NCI-H2081 treated with DMSO at 0.1 percent for 48 hours (cell line): ENCODE measurements around the gene SDF2.
"Not testable (repeated sequence)": the region's sequence is repeated elsewhere in the genome, so short reads cannot be mapped to it uniquely, and the experiment has no call there.

Experiments
- DNase-seq: peaks from one replicate; lab custom pipeline; 2025; lab: John Stamatoyannopoulos, UW

The SDF2 gene

DNA sequence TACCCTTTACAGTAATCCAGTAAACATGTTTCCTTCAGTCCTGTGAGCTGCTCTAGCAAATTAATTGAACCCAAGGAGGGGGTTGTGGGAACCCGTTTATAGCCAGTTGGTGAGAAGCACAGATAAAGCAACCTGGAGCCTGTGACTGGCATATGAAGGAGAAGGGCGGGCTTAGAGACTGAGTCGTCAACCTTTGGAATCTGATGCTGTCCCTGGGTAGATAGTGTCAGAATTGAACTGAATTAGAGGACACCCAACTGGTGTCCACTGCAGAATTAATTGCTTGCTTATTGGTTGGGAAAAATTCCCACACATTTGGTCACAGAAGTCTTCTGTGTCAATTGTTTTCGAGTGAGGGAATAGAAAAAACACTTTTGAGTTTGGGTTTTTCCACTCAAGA is 34.9 kb downstream of the SDF2 start:
- DNase-seq, result no peak

DNA sequence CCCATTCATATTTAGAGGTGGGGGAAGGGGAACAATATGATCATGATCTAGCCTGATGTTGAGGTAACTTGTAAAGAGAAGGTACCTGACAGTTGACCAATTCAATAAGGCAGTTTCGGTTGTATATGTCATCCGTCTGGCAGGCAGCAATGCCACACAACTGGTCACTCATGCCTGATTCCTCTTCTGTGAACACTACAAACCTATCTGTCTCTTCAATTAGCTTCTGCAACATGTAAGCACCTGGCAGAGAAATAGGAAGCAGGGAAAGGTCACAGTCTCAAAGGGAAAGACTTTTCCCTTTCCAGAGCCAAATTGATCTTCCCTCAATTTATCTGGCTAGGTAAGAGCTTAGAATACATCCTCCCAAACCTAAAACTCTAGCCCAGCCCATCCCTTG is 37.6 kb downstream of the SDF2 start:
- DNase-seq, result no peak

DNA sequence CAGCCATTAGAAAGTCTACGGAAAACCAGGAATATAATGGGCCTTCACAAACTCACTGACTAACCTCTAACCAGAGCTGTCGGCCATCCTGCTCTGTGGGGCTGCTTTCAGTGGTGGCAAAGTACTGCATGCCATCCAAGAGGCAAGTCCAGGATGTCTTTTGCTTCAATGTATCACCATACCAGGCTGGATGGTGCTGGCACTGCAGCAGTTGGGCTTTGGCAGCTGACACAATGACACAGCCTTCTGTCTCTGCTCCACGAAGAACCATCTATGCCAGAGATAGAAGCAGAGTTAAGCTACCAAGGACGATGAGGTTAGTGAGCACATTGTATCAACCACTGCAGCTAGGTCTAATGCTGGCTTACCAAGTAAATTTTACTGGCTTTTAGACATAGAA is 38.0 kb downstream of the SDF2 start:
- no peak for DNase-seq

DNA sequence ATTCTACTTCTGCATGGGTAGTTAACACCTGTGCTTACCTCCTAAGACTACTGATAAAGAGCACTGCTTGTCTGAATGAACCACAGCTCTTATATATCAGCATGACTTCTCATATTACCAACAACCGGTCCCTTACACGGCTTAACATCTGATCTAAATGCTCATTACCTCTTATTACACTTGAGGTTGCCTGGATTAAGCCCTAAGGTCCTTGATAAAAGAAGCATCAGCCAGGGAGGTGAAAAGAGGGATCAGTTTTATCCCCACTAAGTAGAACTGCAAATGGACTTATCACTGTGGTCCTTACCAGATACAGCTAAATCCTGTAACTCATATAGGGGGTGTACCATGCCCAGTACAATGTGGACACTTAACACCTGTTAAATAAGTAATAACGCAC is 39.5 kb downstream of the SDF2 start:
- no peak for DNase-seq

DNA sequence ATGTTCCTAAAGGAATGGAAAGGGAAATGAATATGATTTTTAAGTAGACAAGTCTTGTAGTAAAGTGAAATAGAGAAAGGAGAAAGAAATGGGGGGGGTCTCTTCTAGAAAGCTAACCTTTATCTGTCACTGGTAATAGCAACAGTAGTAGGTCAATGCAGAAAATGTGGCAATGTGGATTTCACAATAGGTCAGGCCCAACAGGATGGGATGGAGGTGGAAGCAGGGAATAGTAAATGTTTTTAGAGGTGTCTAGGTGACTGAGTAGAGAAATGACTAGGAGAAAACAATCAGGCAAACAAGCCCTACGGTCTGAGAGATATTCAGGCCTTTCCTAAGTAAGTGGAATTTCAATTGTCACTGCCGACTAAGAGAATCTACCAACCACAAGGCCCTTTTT is 41.7 kb downstream of the SDF2 start:
- DNase-seq, result no peak

DNA sequence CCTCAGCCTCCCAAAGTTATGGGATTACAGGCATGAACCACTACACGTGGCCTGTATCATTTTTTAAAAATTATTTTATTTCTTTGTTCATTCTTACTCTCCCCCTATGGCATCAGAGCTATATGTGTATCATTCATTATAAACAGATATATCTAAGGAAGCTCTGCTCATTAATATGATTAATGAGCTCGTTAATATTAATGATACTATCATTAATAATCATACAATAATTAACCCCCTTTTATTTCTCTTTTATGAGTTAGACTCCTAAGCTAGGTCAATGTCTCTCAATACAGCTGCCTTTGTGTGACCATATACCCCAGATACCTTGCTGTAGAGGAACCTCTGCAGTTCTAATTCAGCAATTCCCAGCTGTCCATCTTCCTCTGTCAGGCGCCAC is 43.2 kb downstream of the SDF2 start:
- no peak for DNase-seq

DNA sequence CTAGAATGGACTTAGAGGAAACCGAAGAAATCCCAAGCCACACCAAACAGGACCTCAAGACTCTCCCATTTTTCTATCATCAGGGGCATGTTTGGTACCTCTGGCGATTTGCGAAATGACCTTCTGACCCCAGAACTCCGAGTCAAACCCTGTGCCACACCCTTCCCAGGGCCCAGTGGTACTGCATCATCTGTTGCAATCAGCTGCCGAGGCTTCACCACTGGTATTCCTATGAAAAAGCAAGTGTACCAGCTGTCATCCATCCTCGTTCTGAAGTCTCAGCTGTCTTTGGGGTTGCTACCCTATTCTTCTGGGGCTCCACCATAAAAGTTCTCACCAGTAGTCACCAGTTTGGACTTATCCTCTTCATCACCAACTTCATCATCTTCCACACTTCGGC is 45.4 kb downstream of the SDF2 start:
- no peak for DNase-seq

DNA sequence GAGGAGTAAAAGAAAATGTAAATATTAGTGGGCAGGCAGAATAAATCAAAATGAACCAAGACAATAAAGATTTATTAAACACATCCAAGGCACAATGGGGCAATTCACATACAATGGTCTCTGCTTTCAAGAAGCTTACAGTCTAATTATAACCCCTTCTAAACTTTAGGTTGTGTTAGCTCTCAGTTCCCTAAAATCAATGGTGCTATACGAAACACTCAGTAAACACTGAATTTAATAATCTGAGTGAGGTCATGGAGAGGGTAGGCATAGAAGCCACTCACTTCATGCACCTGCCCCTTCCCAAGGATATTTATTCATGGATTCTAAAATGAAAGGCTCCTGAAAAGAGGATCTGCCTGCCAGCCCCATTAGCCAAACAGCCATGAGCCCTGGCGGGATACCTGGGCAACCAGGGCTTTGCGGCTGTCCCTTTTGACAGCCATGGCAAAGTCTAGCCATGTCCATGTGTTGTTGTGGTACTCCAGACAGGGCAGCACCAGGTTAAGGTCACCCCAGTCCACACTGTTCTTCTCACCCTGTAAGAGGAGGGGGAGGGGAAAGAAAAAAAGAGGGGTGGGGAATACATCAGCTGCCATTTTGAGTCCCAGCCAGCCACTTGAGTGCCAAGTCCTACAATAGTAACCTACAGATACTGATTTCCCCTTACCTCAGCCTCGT is 46.3 kb downstream of the SDF2 start:
- no peak for DNase-seq

DNA sequence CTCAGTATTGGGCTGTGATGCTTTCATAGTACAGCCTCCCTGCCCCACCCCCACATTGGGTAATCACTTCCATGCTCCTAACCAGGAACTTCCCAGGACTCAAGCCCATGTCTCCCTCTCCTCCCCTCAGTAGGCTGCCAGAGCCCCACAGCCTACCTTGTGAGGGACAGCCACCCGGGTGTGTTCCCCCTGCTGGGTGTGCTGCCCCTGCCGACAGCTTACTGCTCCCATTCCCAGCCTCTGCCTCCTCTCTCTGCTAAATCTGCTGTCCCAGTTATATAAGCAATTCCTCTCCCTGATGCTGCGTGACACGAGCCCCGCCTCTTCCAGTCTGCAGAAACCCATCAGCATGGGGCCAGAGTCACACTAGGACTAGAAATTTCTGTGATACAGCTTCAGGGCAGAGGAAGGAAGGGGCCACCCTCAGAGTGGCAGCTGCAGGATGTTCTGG is 47.8 kb downstream of the SDF2 start, which contains the start of gene RSKR:
Gene RSKR (minus strand): TSS at position 255 of the 451 bp plus-strand sequence. CDS start 24 bp downstream, at position 231.
- no peak for DNase-seq

DNA sequence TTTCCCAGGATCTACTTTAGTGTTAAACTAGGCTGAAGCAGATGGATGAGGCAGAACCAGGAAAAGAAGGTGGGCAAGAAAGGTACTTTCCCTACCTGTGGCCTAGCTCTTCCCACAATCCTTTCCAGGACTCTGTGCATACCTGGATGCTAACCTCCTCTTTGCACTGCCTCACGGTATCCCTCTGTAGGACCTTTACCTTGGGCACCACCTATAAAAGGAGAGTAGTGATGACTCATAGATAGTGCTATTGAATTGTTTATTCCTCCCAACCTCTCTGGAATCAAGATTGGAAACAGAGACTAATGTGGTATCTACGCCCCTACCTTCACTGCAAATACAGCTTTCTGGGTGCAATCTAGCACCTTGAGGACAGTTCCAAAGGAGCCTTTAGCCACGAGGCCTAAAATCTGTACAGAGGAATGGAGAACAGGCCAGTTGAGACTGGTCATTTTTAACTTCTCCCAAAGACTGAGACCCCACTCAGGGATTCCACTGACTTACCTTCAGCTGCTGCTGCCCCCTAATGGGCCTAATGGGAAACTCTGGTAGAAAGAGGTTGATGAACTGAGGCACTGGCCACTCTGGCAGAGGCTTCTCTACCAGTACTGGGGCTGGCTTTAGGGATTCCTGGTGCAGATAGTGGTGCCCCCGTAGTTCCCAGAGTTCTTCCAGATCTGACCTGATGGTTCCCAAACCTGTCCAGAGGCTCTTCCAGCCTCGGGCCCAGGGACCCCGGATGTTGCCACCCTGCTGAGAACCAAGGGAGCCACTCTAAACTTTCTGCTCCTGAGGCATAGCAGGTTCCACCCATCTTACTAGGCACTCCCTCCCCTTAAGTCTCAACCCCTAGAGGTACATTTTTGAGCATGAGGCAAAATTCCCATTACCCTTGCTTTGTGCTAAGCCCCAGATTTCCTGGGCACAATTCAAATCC is 48.5 kb downstream of the SDF2 start:
- DNase-seq, result no peak

DNA sequence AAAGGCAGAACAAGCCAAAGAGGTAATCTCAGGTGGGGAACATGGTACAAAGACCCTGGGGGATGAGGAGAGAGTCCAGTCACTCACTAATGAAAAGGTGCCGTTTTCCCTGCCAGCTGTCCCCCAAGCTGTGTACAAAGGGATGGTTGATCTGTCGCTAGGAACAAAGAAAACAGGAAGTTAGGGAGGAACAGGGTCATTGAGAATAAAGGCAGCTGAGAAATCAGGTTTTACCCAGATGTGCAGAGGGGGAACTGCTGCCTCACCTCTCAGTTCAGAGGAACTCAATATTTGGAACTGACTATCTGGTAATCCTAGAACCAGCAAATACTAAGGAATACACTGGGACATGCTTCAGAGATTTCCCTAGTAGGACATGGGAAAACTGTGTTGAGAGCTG is 49.2 kb downstream of the SDF2 start:
- DNase-seq, result no peak

DNA sequence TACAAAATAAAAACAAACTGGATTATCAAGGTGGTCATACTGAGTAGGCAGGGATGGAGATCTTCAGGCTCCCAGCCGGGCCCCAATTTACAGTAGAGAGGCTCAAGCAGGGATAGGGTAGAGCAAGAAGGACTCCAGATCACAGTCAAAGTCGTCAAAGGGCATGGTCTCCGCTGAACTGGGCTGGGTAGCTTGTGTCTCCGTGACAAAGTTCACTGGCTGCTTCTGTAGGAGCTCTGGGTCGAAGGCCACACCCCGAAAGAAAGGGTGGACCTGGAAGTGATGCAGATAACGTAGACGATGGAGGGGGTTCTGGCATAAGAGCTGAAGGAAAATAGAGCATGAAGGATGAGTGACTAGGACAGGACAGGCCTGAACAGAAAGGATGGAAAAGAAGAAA is 51.3 kb downstream of the SDF2 start:
- DNase-seq, result no peak

DNA sequence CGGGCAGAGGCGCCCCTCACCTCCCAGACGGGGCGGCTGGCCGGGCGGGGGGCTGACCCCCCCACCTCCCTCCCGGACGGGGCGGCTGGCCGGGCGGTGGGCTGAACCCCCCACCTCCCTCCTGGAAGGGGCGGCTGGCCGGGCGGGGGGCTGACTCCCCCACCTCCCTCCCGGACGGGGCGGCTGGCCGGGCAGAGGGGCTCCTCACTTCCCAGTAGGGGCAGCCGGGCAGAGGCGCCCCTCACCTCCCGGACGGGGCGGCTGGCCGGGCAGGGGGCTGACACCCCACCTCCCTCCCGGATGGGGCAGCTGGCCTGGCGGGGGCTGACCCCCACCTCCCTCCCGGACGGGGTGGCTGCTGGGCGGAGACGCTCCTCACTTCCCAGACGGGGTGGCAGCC is 57.7 kb downstream of the SDF2 start:
- not testable (repeated sequence) for DNase-seq

DNA sequence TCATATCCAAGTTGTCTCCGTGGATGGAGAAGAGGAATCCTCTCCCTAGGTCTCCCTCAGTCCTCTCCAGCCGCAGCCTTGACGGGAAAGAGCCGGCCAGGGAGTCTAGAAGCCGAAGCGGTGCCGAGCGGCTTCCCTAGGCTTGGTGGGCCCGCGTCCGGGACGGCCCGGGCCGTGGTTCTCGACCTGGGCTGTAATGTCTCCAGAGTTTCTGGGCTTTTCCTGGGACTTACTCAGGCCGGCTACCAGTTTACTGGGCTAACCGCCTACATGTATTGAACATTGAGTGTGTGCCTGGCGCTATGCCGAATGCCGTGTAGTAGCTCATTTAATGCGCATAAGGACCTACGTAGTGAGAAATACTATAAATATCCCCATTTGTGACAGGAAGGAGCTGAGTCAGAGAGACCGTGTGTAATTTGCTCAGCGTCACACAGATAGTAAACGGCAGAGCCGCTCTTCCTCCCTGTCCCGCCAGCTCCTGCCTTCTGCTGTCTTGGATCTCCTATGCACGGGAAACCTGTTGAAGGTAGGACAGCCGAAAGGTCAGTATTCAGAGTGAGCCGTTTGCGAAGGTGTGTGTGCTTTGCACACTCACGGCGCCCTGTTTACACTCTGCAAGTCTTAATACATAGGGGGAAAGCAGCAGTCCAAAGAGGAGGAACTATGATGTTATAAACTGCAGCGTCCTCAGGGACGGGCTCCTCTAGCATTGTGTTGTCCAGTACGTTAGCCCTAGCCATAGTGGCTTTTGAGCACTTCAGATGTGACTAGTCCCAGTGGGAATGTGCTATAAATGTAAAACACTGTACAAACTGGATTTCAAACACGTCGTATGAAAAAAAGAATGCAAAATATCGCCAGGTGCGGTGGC is 62.2 kb downstream of the SDF2 start:
- no peak for DNase-seq

DNA sequence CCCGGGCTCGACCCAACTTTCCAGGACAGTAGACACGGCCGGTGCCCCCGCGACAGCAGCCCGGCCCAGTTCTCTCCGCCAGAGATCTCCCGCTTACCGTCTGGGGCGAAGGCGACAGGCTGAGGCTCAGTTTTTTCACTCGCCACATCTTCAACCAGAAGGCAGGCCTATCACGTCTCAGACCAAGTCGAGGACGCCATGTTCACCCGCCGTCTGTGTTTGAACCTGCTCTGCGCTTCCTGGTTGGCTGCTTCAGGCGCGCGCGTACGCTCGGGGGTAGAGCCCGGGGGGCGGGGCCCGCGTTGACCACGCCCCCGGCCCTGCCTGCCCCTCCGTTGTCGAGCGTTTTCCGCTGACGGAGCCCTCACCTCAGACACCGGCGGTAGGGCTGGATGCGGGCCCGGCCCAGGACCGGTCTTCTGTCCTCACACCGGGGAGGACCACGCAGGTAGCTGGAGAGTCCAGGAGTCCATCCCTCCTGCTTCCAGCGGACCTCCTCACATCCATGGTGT is 62.9 kb downstream of the SDF2 start, which contains the start of gene SPAG5:
Gene SPAG5 (minus strand): TSS at position 227 of the 512 bp plus-strand sequence. CDS start 79 bp downstream, at position 148.
- peak; percentile 41 for DNase-seq

DNA sequence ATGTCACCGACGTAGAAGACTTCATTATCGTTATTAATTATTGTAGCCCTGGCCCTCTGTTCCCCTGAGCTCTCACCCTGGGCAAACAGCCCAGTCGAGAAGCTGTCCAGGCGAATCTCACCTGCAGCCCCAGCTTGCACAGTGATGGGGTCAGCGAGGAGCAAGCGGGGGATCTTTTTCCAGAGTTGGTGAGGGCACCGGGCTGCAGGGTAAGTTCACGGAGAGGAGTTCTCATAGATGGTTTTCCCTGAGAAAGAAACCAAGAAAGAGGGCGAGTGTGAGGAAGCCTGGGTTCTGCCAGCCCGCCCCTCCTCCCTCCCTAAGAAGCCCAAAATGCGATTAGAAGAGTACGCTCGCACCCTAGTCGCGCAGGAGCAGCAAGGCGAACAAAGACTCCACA is 63.3 kb downstream of the SDF2 start:
- no peak for DNase-seq
